ENCODE results near the gene LRWD1.
A peak's percentile ranks its signal among the peaks of the same experiment; 100 is the strongest.

Gene LRWD1

GRCh38 chr7:102464577-102465280, at the start of gene LRWD1, which contains the start of gene ALKBH4:
Gene LRWD1, plus strand, starts transcription at chr7:102464984. Its CDS starts 97 bp downstream, at chr7:102465081.
Gene ALKBH4, minus strand, starts transcription at chr7:102464863. Its CDS starts 27 bp downstream, at chr7:102464836.
- peak; percentile 14 to 92 (median 84) for DNase-seq

- DNase-seq: peak in 1 of 56 donors; percentile 22
Measured at GRCh38 chr7:102415685-102416225, 49.0 kb upstream of the LRWD1 start.

GRCh38 chr7:102416406-102416805, 48.4 kb upstream of the LRWD1 start:
- DNase-seq: no peak

GRCh38 chr7:102417105-102417504, 47.7 kb upstream of the LRWD1 start:
- no peak for DNase-seq

- no peak for DNase-seq
Measured at GRCh38 chr7:102418592-102418991, 46.2 kb upstream of the LRWD1 start.

- no peak for DNase-seq
Measured at GRCh38 chr7:102421706-102422240, 43.0 kb upstream of the LRWD1 start.

- DNase-seq: no peak
Measured at GRCh38 chr7:102424129-102424551, 40.6 kb upstream of the LRWD1 start.

- DNase-seq: peak in 6 of 56 donors; percentile 12 to 43 (median 22)
Measured at GRCh38 chr7:102424787-102425218, 40.0 kb upstream of the LRWD1 start.

- peak in 12 of 56 donors; percentile 15 to 44 (median 27) for DNase-seq
Measured at GRCh38 chr7:102425639-102426267, 39.0 kb upstream of the LRWD1 start.

GRCh38 chr7:102426268-102427018, 38.3 kb upstream of the LRWD1 start:
- DNase-seq: peak in 5 of 56 donors; percentile 12 to 41 (median 17)

- no peak for DNase-seq
Measured at GRCh38 chr7:102427019-102427405, 37.8 kb upstream of the LRWD1 start.

- no peak for DNase-seq
Measured at GRCh38 chr7:102429141-102429899, 35.5 kb upstream of the LRWD1 start.

- DNase-seq: peak in 18 of 56 donors; percentile 8 to 47 (median 26)
Measured at GRCh38 chr7:102431617-102432298, 33.0 kb upstream of the LRWD1 start.

- no peak for DNase-seq
Measured at GRCh38 chr7:102432442-102433218, 32.2 kb upstream of the LRWD1 start.

- peak in 51 of 56 donors; percentile 9 to 87 (median 61) for DNase-seq
Measured at GRCh38 chr7:102433219-102434038, 31.4 kb upstream of the LRWD1 start, which contains the start of gene ORAI2. Gene ORAI2, plus strand, starts transcription at chr7:102433575. Its CDS starts 5,382 bp downstream, at chr7:102438957.

GRCh38 chr7:102434039-102434486, 30.7 kb upstream of the LRWD1 start:
- DNase-seq: no peak

GRCh38 chr7:102436118-102436517, 28.7 kb upstream of the LRWD1 start:
- DNase-seq: no peak

Data from amygdala (tissue), 56 donors.